Loucy (cell line): Measurements from ENCODE around the gene PARD6G.
"Not testable (repeated sequence)": the region's sequence is repeated elsewhere in the genome, so short reads cannot be mapped to it uniquely, and the experiment has no call there.

Experiments
- H2AFZ ChIP-seq: fragments of 200-600 bp; sonication (generic); 2 replicates; pipeline ENCODE4 v1.6.0; 2016; ENCODE audit warnings: antibody characterized with exemption, mild to moderate bottlenecking, low read length, moderate library complexity
- H3F3A ChIP-seq: fragments of 200-600 bp; 2 replicates; pipeline ENCODE4 v1.6.0; 2016; ENCODE audit warnings: antibody characterized with exemption, low read depth, mild to moderate bottlenecking
- H3K27me3 ChIP-seq: fragments of 200-600 bp; sonication (generic); 2 replicates; pipeline ENCODE4 v1.6.1; 2014; ENCODE audit warnings: low read length, mild to moderate bottlenecking; ENCODE audit not compliant: insufficient read depth, poor library complexity, severe bottlenecking
- H3K36me3 ChIP-seq: fragments of 200-600 bp; sonication (generic); 2 replicates; pipeline ENCODE4 v1.6.1; 2016; ENCODE audit warnings: low read length; ENCODE audit not compliant: insufficient read depth
- H3K4me1 ChIP-seq: fragments of 200-600 bp; sonication (generic); 2 replicates; pipeline ENCODE4 v1.5.1; 2014; ENCODE audit warnings: low read length, mild to moderate bottlenecking; ENCODE audit not compliant: insufficient read depth, poor library complexity, severe bottlenecking
- H3K4me2 ChIP-seq: fragments of 200-600 bp; sonication (generic); 2 replicates; pipeline ENCODE4 v1.6.0; 2014; ENCODE audit warnings: antibody characterized with exemption, low read length, low read depth, mild to moderate bottlenecking; ENCODE audit not compliant: poor library complexity, severe bottlenecking
- H3K4me3 ChIP-seq: fragments of 200-600 bp; sonication (generic); 2 replicates; pipeline ENCODE4 v1.5.1; 2014; ENCODE audit warnings: low read length, mild to moderate bottlenecking, mixed read lengths; ENCODE audit not compliant: poor library complexity, severe bottlenecking
- H3K79me2 ChIP-seq: fragments of 200-600 bp; sonication (generic); 2 replicates; pipeline ENCODE4 v1.6.1; 2014; ENCODE audit warnings: low read length; ENCODE audit not compliant: insufficient read depth
- H3K9ac ChIP-seq: fragments of 200-600 bp; sonication (generic); 2 replicates; pipeline ENCODE4 v1.6.0; 2014; ENCODE audit warnings: mild to moderate bottlenecking, low read depth, low read length, moderate library complexity; ENCODE audit not compliant: poor library complexity, severe bottlenecking
- H3K9me2 ChIP-seq: fragments of 200-600 bp; sonication (generic); replicated peaks from 2 replicates; pipeline ENCODE4 v1.6.1; 2016; ENCODE audit warnings: low read depth, low read length, mixed read lengths
- H3K9me3 ChIP-seq: fragments of 200-600 bp; sonication (generic); 2 replicates; pipeline ENCODE4 v1.6.1; 2014; ENCODE audit warnings: mild to moderate bottlenecking, antibody characterized with exemption, low read length, low read depth; ENCODE audit not compliant: insufficient read depth
- H4K20me1 ChIP-seq: fragments of 200-600 bp; sonication (generic); 2 replicates; pipeline ENCODE4 v1.6.0; 2014; ENCODE audit warnings: antibody characterized with exemption, low read length, mild to moderate bottlenecking; ENCODE audit not compliant: insufficient read depth, poor library complexity, severe bottlenecking
- EZH2phosphoT487 ChIP-seq: fragments of 200-600 bp; IDR thresholded peaks from 2 replicates; pipeline ENCODE4 v1.6.1; 2018; ENCODE audit warnings: antibody characterized with exemption, mild to moderate bottlenecking, moderate library complexity, borderline replicate concordance
- TF ChIP-seq, protein P1 (sequence below): fragments of 200-600 bp; sonication (generic); conservative IDR thresholded peaks from 2 replicates; pipeline ENCODE4 v1.5.1; 2014; ENCODE audit warnings: mild to moderate bottlenecking, antibody characterized with exemption, low read length

PARD6G gene

DNA sequence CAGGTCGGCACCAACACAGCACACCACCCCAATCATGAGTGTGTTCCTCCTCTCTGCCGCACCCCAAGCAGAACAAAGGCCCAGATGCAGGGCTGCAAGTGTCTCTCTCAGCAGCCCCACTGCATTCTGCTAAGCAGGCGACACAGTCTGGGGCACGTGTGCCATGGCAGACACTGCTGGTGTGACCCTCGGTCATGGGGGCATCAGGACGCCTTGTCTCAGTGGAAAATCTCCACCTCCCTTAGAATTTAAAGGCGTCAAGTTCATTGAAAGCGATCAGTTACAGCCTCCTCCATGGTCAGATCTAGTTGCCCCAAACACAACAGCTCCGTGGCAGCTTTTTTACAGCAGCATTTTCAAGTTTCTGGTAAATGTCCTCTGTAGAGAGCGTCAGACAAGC lies 81.1 kb downstream of the PARD6G start:
- Histone ChIP-seq H3K9ac (no peak overlapping the region), H3K9me2 (no peaks in the 10 kb centered on the region), H3F3A (no peaks in the 10 kb centered on the region), H3K4me2 (no peak overlapping the region), H3K79me2 (no peaks in the 10 kb centered on the region), H4K20me1 (no peaks in the 10 kb centered on the region), H3K4me3 (no peak overlapping the region), H3K36me3 (no peaks in the 10 kb centered on the region), H3K27me3 (no peaks in the 10 kb centered on the region), H3K9me3 (peaks cover 24% of the 10 kb centered on the region; the same call in 1 of the 2 replicates), H2AFZ (no peak overlapping the region), H3K4me1 (no peaks in the 10 kb centered on the region)
- TF ChIP-seq, protein P1, sequence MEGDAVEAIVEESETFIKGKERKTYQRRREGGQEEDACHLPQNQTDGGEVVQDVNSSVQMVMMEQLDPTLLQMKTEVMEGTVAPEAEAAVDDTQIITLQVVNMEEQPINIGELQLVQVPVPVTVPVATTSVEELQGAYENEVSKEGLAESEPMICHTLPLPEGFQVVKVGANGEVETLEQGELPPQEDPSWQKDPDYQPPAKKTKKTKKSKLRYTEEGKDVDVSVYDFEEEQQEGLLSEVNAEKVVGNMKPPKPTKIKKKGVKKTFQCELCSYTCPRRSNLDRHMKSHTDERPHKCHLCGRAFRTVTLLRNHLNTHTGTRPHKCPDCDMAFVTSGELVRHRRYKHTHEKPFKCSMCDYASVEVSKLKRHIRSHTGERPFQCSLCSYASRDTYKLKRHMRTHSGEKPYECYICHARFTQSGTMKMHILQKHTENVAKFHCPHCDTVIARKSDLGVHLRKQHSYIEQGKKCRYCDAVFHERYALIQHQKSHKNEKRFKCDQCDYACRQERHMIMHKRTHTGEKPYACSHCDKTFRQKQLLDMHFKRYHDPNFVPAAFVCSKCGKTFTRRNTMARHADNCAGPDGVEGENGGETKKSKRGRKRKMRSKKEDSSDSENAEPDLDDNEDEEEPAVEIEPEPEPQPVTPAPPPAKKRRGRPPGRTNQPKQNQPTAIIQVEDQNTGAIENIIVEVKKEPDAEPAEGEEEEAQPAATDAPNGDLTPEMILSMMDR: no peak
- TF ChIP-seq EZH2phosphoT487: no peak

GRCh38 chr18:80164727-80165355 lies 82.5 kb downstream of the PARD6G start:
- not testable (repeated sequence) for H3K4me3 ChIP-seq, H2AFZ ChIP-seq, H3K36me3 ChIP-seq, H3K9ac ChIP-seq, H3K4me2 ChIP-seq, H4K20me1 ChIP-seq, H3K27me3 ChIP-seq, H3K79me2 ChIP-seq, H3F3A ChIP-seq, H3K4me1 ChIP-seq, H3K9me2 ChIP-seq
- H3K9me3 ChIP-seq: peaks cover 24% of the 10 kb centered on the region; the same call in 1 of the 2 replicates

GRCh38 chr18:80163183-80163582 lies 84.1 kb downstream of the PARD6G start:
- Histone ChIP-seq H3K4me3 (no peak overlapping the region), H3K27me3 (no peaks in the 10 kb centered on the region), H4K20me1 (no peaks in the 10 kb centered on the region), H3K4me1 (no peaks in the 10 kb centered on the region), H3K4me2 (no peak overlapping the region), H3F3A (no peaks in the 10 kb centered on the region), H3K36me3 (no peaks in the 10 kb centered on the region), H3K9me3 (peaks cover 16% of the 10 kb centered on the region; the same call in 1 of the 2 replicates), H3K79me2 (no peaks in the 10 kb centered on the region), H3K9ac (no peak overlapping the region), H3K9me2 (no peaks in the 10 kb centered on the region), H2AFZ (no peak overlapping the region)
- no peak for TF ChIP-seq EZH2phosphoT487
- TF ChIP-seq, protein P1: no peak
